HG03066 (cell line): Measurements from ENCODE around the gene SOS1.
"Not testable (repeated sequence)": the region's sequence is repeated elsewhere in the genome, so short reads cannot be mapped to it uniquely, and the experiment has no call there.

Experiments
- ATAC-seq: cut with Tn5 transposase; IDR thresholded peaks from one replicate; pipeline ENCODE4 v1.9.1; 2021; ENCODE audit warnings: low read depth; ENCODE audit not compliant: unreplicated experiment

Gene SOS1

DNA sequence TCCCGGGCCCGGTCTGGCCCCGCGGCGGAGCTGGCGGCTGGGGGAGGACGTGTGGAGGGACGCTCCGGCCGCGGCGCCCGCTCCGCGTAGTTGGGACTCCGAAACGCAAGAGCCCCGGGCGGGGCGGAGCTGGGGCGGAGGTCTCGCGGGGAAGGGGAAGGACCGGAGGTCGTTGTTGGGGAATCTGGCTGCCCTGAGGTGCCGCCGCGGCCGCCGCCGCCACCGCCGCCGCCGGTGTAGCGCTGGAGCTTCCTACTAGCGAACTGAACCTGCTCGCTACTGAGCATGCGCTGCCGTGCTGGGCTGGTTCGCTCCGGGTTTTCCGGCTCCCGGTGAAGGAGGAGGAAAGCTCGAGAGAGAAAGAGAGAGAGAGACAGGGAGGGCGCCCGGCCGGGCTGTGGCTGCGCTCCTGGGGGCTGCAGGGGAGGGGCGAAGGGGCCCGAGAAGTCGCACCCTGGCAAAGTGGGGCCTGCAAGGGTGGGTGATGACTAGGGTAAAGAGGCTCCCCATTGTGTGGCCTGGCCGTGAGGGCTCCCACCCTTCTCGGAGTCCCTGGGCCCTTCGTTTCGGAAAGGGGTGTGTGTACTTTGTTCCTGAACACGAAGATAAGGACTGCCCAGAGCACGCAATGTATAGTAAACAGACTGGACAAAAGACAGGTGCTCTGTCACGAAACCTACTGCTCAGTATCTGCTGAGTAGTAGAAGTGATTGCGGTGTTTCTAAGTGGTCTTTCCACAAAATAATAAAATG is at the start of gene SOS1:
Gene SOS1 (minus strand): TSS at position 281 of the 752 bp plus-strand sequence. CDS start 629 bp downstream, outside the sequence.
- peak; percentile 41 for ATAC-seq

DNA sequence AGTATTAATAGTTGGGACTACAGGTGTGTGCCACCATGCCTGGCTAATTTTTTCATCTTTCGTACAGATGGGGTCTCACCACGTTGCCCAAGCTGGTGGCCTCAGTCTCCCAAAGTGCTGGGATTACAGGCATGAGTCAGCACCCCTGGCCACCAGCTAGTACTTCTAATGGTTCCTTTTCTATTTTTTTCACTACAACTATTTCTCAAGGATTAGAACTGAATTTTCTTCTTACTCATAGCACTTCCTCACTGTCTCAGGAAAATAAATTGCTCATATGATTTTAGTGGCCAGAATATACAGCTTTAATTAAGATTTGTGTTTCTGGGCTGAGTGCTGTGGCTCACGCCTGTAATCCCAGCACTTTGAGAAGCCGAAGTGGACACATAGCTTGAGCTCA is 43.2 kb upstream of the SOS1 start:
- ATAC-seq: no peak

DNA sequence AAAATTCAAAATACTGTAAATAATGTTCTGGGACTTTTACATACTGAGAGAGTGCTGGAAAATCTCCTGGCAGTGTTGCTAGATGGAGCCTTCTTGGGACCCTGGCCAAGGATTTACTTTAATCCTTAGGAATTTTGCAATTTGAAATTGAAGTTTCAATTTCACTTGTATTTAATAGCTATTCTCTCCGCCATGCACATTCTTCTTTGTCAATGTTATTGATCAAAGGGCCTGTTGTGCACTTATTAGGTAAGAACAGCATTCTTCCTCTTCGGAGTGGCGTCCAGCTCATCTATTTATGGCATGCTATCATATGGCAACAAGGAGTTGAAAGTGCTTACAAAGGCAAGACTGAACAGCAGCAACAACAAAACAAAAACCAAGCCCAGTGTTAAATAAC is 40.1 kb upstream of the SOS1 start:
- no peak for ATAC-seq

DNA sequence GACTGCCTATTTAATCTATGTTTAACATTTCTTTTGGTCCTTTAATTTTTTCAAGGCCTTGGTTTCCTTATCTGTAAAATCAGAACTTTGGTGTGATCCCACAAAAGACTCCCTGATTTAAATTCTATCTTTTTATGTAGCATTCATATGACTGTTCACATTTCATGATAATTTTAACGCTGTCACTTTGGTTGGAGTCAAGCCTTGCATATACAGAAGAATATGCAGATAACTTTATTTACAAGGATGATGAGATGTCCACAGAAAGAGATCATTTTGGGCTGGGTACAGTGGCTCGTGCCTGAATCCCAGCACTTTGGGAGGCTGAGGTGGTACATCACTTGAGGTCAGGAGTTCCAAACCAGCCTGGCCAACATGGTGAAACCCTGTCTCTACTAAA is 38.4 kb upstream of the SOS1 start:
- ATAC-seq: no peak

DNA sequence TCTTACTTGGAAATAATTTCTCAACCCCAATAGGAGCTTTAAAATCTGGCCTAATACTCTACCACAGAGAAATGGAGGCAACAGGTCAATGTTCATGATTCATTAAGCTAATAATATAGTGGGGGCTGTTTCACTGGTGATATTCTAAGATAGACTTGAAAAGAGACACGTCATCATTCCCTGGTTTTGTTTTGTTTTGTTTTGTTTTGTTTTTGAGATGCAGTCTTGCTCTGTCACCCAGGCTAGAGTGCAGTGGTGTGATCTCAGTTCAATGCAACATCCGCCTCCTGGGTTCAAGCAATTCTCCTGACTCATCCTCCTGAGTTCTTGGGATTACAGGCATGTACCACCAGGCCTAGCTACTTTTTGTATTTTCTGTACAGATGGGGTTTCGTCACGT is 37.5 kb upstream of the SOS1 start:
- no peak for ATAC-seq

DNA sequence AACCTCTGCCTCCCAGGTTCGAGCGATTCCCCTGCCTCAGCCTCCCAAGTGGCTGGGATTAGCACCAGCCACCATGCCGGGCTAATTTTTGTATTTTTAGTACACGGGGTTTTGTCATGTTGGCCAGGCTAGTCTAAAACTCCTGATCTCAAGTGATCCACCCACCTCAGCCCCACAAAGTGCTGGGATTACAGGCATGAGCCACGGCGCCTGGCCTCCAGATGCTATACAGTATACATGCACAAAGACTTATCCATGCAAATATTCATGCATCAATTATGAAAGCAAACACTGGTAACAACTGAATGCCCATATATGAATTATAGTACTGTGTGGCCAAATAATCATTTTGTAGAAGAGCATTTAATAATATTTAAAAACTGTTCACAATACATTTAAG is 36.0 kb upstream of the SOS1 start:
- no peak for ATAC-seq

DNA sequence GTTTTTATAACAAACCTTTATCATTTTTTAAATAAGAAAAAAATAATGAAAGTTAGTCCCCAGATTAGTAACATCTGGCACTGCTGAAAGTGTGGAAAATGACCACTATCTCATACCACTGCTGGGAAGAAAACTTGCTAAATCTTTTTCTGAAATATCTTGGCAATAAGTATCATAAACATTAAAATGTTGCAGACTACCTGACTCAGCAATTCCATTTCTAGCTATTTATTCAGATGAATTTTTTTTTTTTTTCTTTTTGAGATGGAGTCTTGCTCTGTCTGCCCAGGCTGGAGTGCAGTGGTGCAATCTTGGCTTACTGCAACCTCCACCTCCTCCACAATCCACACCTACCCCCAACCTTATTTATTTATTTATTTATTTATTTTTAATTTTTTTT is 35.3 kb upstream of the SOS1 start:
- ATAC-seq: no peak

DNA sequence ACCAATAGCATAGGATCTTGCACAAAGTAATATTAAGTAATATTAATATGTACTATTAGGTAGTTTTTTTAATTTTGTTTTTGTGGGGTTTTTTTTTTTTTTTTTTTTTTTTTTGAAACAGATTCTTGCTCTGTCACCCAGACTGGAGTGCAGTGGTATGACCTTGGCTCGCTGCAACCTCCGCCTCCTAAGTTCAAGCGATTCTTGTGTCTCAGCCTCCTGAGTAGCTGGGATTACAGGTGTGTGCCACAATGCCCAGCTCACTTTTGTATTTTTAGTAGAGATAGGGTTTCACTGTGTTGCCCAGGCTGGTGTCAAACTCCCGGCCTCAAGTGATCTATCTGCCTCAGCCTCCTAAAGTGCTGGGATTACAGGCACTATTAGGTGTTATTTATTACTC is 34.7 kb upstream of the SOS1 start:
- ATAC-seq: not testable (repeated sequence)

DNA sequence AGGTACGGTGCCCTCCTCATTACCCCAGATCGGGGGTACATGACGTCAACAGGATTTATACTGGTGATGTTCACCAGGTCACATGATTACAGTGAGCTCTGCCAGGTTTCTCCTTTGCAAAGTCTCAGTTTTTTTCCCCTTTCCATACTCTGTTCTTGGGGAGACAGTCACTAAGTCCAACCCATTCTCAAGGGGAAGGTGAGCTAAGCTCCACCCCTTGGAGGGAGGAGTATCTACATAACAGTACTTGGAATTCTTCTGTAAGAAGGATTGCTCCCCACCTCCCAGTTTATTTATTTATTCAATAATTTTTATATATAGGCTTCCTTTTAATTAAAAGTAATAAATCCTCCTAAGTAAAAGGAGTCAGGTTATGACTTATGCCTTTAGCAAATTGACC is 34.1 kb upstream of the SOS1 start:
- ATAC-seq: no peak

DNA sequence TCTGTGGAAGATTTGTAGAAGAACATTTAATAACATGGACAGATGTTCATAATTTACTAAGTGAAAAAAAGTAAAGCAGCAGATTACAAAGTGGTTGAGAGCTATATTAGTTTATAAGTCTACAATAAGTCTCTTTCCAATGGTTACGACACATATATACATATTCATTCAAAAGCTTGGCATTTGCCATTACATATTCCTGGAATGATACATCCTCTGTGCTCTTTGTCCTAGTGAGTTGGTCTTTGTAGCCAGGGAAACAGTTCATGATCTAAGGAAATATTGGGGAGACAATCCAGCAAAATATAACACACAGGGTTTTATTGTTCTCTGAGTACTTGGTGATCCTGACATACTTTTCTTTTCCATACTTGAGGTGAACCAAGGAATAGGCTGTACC is 32.5 kb upstream of the SOS1 start:
- no peak for ATAC-seq

DNA sequence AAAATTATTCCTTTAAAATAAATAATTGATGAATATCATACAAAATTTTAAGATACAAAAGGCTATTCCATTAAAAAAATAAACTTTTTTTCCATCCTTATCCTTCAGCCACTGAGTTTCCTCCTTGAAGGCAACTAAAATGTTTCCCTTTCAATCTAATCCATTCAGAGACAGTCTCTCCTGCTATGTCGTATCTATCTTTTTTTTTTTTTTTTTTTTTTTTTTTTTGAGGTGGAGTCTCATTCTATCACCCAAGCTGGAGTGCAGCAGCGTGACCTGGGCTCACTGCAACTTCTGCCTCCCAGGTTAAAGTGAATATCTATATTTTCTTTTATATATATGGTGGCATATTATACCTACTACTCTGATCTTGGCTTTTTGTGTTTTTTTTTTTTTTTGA is 31.7 kb upstream of the SOS1 start:
- ATAC-seq: no peak

DNA sequence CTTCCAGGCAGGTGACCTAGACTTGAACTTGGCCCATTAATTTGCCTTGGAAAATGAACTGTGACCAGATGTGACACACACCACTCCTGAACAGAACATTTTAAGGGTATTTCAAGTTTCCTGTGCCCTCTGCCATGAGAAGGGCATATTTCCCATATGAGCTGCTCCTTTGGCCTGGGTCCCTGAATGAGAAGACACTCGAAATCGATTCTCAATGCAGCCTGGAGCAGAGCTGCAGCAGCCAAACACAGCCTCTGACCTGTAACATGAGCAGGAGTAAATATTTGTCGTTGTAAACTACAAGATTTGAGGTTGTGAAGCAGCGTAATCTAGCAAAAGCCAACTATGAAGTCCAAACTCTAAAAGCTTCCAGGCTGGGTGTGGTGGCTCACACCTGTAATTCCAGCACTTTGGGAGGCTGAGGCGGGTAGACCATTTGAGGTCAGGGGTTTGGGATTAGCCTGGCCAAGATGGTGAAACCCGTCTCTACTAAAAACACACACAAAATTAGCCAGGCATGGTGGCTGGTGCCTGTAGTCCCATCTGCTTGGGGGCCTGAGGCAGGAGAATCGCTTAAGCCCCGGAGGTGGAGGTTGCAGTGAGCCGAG is 30.1 kb upstream of the SOS1 start:
- no peak for ATAC-seq

DNA sequence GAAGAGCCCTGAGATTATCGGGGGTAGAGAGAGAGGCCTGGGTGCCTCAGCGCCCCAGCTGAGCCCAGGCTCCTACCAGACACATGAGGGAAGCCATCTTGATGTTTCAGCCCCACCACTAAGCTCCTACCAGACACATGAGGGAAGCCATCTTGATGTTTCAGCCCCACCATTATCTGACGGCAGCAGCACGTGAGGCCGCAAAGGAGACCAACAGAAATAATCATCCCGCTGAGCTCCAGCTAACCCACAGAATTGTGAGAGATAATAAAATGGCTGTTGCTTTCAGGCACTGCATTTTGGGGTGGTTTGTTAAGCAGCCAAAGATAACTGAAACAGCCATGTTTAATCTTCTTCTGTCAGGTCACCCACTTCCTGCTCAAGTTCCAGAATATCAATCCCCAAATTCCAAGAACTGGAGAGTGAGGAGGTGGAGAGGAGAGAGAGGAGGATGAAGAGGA is 29.3 kb upstream of the SOS1 start:
- no peak for ATAC-seq

DNA sequence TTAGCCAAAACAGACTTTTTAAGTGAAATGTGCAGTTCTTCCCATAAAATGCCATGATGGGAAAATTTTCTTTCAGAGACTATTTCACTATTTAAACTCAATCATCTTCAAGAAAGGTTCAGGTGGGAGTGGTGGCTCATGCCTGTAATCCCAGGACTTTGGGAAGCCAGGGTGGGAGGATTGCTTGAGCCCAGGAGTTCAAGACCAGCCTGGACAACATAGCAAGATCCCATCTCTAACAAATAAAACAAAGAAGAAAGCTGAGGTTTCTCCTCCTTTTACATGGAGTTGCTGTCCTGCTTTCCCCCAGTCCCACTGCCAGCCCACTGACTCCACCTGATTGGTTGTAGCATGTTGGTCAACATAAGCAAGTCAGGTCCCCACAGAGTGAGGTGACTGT is 25.8 kb upstream of the SOS1 start:
- no peak for ATAC-seq

DNA sequence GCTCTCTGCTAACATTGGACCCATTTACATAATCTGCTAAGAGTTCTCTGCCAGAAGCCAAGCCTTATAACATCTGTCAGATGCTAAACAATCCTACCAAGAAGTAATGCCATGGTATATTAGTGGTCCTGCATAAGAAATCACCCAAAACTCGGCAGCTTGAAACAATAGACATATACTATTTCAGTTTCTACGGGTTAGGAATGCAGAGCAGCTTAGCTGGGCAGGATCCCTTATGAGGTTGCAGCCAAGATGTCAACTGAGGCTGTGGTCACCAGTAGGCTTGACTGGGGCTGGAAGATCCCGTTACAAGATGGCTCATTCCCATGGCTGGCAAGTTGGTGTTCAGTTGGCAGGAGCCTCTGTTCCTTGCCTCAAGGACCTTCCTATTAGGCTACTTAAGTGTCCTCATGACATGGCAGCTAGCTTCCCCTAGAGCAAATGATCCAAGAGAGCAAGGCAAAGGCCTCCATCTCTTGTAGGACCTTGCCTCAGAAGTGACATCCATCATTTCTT is 25.1 kb upstream of the SOS1 start:
- no peak for ATAC-seq

DNA sequence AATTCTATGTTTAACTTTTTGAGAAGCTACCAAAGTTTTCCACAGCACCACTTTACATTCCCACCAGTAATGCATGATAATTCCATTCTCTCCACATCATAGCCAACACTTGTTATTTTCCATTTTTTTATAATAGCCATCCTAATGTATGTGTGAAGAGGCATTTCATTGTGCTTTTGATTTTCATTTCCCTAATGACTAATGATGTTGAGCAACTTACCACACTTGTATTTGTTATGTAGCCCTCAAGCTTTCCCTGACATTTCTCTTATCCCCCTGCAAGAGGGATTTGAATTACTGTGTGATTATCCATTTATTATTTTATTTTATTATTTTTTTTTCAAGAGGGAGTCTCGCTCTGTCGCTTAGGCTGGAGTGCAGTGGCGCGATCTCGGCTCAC is 23.6 kb upstream of the SOS1 start:
- ATAC-seq: no peak

DNA sequence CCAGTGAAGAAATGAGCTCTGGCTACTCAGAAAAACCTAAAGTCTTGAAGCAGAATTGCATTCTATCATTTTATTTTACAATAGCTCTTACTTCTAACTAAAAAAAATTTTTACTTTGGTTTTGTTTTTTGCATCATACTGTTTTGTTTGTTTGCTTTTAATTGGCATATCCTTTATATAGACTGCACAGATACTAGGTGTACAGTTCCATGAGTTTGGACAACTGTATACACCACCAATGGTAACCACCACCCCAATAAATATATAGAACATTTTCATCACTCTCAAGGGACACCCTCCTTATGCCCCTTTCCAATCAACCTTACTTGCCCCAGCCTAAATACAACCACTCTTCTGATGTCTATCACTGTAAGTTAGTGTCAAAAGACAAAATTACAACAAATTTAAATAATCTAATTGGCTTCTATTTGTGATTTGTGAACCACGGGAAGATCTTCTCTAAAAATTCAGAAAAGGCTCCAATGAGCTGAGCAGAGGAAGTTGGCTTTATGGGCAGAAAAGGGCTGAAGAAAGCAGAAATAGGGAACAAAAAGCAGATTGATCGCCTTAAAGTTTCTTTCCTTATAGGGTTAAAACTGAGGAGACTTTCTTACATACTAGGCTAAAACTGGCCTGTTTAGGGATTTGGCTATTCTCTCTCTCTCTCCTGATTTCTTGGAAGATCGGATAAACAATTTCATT is 22.2 kb upstream of the SOS1 start:
- ATAC-seq: no peak

DNA sequence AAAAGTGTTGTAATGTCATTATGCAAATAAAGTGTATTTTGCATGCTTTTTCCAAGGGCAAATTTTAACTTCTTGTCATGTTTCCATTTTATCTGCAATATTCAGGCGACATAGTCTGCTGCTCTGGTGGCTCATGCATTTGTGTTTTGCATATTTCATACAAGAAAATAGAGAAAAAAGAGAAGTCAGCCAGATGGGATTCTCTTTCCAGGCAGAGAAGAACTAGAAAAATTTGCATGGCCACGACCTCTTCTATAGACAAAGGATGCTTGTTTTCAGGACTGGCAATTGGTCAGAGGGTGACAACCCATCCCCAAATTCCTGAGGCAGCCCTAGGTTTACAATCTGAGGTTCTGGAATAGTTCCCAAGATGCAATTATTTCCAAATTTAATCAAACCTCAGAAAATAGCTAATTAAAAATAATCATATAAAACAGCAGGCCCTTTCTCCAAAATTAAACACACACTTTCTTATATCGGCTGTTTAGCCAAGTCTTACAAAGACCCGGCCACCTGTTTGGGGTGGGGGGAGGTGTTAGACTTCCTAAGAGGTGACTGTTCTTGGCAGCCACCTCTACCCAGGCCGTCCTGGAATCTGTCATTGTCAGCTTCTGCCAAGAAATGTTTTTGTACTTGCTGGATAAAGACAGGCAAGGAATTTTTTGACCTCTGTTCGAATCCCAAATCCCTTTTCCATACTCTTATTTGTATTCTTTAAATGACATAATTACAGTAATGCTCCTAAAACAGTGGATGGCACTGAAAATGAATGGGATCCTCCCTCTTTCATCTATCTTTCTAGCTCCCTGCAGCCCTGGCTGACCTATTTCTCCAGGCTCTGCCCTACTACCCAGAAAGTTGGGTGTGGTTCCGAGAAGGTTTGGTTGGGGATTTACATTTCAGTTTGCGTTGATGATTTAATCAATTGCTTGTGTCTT is 20.8 kb upstream of the SOS1 start:
- ATAC-seq: no peak

DNA sequence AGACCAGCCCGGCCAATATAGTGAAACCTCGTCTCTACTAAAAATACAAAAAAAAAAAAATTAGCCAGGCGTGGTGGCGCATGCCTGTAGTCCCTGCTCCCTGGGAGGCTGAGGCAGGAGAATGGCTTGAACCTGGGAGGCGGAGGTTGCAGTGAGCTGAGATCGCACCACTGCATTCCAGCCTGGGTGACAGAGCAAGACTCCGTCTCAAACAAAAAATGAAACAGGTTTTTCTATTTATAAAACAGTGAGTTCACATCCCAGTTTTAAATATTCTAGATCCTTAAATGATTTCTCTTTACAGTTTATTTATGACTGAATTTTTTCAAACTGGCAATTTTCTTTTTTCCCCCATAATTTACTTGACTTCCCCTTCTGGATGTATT is 20.1 kb upstream of the SOS1 start:
- ATAC-seq: not testable (repeated sequence)

DNA sequence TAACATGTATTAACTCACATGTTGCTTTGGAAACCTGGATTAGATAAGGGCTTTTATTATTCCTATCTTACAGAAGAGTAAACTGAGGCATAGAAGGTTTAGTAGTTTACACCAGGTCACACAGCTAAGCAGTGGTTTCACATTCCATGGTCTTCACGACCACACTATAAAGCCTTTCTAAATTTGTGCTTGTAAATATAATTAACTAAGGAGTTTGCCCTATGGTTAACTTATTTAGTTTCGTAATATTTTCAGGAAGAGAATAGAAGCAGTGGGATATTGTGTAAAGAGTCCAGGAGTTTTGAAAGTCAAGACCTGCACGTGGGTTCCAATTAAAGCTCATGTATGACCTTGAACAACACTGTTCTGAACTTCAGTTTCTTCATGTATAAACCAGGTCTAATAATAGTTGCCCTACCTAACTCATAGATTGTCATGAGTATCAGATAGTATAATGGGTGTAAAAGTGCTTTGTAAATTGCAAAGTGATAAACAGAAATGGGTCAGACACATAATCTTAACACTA is 19.5 kb upstream of the SOS1 start:
- no peak for ATAC-seq
